Loucy (cell line): ENCODE data around the gene CHMP4A.
A peak's percentile ranks its signal among the peaks of the same experiment; 100 is the strongest.

Source experiments
- H2AFZ ChIP-seq: fragments of 200-600 bp; sonication (generic); 2 replicates; pipeline ENCODE4 v1.6.0; 2016; ENCODE audit warnings: antibody characterized with exemption, mild to moderate bottlenecking, low read length, moderate library complexity
- H3F3A ChIP-seq: fragments of 200-600 bp; 2 replicates; pipeline ENCODE4 v1.6.0; 2016; ENCODE audit warnings: antibody characterized with exemption, low read depth, mild to moderate bottlenecking
- H3K27me3 ChIP-seq: fragments of 200-600 bp; sonication (generic); 2 replicates; pipeline ENCODE4 v1.6.1; 2014; ENCODE audit warnings: low read length, mild to moderate bottlenecking; ENCODE audit not compliant: insufficient read depth, poor library complexity, severe bottlenecking
- H3K36me3 ChIP-seq: fragments of 200-600 bp; sonication (generic); 2 replicates; pipeline ENCODE4 v1.6.1; 2016; ENCODE audit warnings: low read length; ENCODE audit not compliant: insufficient read depth
- H3K4me1 ChIP-seq: fragments of 200-600 bp; sonication (generic); 2 replicates; pipeline ENCODE4 v1.5.1; 2014; ENCODE audit warnings: low read length, mild to moderate bottlenecking; ENCODE audit not compliant: insufficient read depth, poor library complexity, severe bottlenecking
- H3K4me2 ChIP-seq: fragments of 200-600 bp; sonication (generic); 2 replicates; pipeline ENCODE4 v1.6.0; 2014; ENCODE audit warnings: antibody characterized with exemption, low read length, low read depth, mild to moderate bottlenecking; ENCODE audit not compliant: poor library complexity, severe bottlenecking
- H3K4me3 ChIP-seq: fragments of 200-600 bp; sonication (generic); 2 replicates; pipeline ENCODE4 v1.5.1; 2014; ENCODE audit warnings: low read length, mild to moderate bottlenecking, mixed read lengths; ENCODE audit not compliant: poor library complexity, severe bottlenecking
- H3K79me2 ChIP-seq: fragments of 200-600 bp; sonication (generic); 2 replicates; pipeline ENCODE4 v1.6.1; 2014; ENCODE audit warnings: low read length; ENCODE audit not compliant: insufficient read depth
- H3K9ac ChIP-seq: fragments of 200-600 bp; sonication (generic); 2 replicates; pipeline ENCODE4 v1.6.0; 2014; ENCODE audit warnings: mild to moderate bottlenecking, low read depth, low read length, moderate library complexity; ENCODE audit not compliant: poor library complexity, severe bottlenecking
- H3K9me2 ChIP-seq: fragments of 200-600 bp; sonication (generic); replicated peaks from 2 replicates; pipeline ENCODE4 v1.6.1; 2016; ENCODE audit warnings: low read depth, low read length, mixed read lengths
- H3K9me3 ChIP-seq: fragments of 200-600 bp; sonication (generic); 2 replicates; pipeline ENCODE4 v1.6.1; 2014; ENCODE audit warnings: mild to moderate bottlenecking, antibody characterized with exemption, low read length, low read depth; ENCODE audit not compliant: insufficient read depth
- H4K20me1 ChIP-seq: fragments of 200-600 bp; sonication (generic); 2 replicates; pipeline ENCODE4 v1.6.0; 2014; ENCODE audit warnings: antibody characterized with exemption, low read length, mild to moderate bottlenecking; ENCODE audit not compliant: insufficient read depth, poor library complexity, severe bottlenecking
- EZH2phosphoT487 ChIP-seq: fragments of 200-600 bp; IDR thresholded peaks from 2 replicates; pipeline ENCODE4 v1.6.1; 2018; ENCODE audit warnings: antibody characterized with exemption, mild to moderate bottlenecking, moderate library complexity, borderline replicate concordance
- TF ChIP-seq, protein P1 (sequence below): fragments of 200-600 bp; sonication (generic); conservative IDR thresholded peaks from 2 replicates; pipeline ENCODE4 v1.5.1; 2014; ENCODE audit warnings: mild to moderate bottlenecking, antibody characterized with exemption, low read length

CHMP4A gene

DNA sequence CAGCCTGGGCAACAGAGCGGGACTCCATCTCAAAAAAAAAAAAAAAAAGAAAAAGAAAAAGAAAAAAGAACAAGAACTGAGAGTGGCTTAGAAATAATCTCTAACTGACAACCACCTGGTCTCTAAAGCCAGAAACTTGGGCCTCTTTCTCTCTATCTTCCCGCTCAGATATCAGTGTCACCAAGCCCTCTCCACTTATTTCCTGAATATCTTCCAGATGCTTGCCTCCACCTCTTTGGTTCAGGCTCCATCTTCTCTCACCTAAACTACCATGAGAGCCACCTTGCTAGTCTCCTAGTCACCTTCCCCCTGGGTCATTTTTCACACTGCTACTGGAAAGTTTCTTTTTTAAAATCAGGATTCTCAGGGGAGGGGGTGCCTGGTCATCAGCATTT, 16.2 kb downstream of the CHMP4A start:
- Histone ChIP-seq H3K27me3 (no peaks in the 10 kb centered on the region), H3K4me3 (peak overlapping the region; percentile 53), H3K79me2 (peaks cover 42% of the 10 kb centered on the region), H3K9me2 (no peaks in the 10 kb centered on the region), H3K9me3 (no peaks in the 10 kb centered on the region; the same call in 1 of the 2 replicates), H4K20me1 (no peaks in the 10 kb centered on the region), H3K4me2 (peak overlapping the region; percentile 99), H3K9ac (peak overlapping the region; percentile 92), H3K36me3 (no peaks in the 10 kb centered on the region), H3K4me1 (peaks cover 24% of the 10 kb centered on the region), H3F3A (no peaks in the 10 kb centered on the region), H2AFZ (no peak overlapping the region)
- no peak for TF ChIP-seq EZH2phosphoT487
- TF ChIP-seq, protein P1, sequence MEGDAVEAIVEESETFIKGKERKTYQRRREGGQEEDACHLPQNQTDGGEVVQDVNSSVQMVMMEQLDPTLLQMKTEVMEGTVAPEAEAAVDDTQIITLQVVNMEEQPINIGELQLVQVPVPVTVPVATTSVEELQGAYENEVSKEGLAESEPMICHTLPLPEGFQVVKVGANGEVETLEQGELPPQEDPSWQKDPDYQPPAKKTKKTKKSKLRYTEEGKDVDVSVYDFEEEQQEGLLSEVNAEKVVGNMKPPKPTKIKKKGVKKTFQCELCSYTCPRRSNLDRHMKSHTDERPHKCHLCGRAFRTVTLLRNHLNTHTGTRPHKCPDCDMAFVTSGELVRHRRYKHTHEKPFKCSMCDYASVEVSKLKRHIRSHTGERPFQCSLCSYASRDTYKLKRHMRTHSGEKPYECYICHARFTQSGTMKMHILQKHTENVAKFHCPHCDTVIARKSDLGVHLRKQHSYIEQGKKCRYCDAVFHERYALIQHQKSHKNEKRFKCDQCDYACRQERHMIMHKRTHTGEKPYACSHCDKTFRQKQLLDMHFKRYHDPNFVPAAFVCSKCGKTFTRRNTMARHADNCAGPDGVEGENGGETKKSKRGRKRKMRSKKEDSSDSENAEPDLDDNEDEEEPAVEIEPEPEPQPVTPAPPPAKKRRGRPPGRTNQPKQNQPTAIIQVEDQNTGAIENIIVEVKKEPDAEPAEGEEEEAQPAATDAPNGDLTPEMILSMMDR: no peak

DNA sequence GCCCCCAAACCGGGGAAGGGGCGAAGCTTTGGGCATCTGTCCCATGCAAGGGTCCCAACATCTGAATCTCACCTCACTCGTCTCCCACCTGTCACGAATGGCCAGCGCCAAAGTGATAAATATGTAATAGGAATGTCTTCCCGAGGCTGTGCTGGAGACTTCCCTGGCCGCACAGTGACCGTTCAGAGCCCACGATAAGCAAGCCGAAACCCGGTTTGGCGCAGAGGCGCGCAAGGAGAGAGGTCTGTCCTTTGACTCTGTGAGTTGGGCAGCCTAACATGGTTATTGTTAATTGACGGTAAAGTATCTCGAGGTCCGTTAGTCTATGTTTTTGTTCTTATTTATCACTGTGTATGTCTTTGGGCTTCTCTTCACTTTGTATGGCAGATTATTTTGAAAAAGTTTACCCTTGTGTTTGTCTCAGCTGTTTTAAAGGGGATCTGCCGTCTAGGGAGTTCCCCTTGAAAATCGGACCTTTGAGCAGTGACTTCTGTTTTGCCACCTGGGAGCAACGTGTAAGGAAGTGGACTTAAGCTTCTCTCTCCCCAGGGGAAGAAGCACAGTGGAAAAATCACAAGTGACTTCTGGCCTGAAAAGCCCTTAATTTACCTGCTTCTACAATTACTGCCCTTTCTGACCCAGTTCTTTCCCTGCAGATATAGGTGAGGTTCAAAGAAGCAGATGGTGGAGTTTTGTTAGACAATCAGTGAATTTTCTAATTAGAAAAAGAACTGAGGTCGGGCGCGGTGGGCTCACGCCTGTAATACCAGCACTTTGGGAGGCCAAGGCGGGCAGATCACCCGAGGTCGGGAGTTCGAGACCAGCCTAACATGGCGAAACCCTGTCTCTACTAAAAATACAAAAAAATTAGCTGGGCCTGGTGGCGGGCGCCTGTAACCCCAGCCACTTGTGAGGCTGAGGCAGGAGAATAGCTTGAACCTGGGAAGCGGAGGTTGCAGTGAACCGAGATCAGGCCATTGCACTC, 16.9 kb downstream of the CHMP4A start:
- peak overlapping the region; percentile 92 for H3K9ac ChIP-seq
- no peaks in the 10 kb centered on the region; the same call in 1 of the 2 replicates for H3K9me3 ChIP-seq
- TF ChIP-seq EZH2phosphoT487: no peak
- TF ChIP-seq, protein P1: no peak
- peak overlapping the region; percentile 99 for H3K4me2 ChIP-seq
- H3K36me3 ChIP-seq: no peaks in the 10 kb centered on the region
- peak overlapping the region; percentile 92 for H3K4me3 ChIP-seq
- peak overlapping the region; percentile 96 for H2AFZ ChIP-seq
- H3K4me1 ChIP-seq: peaks cover 24% of the 10 kb centered on the region
- peaks cover 44% of the 10 kb centered on the region for H3K79me2 ChIP-seq
- H4K20me1 ChIP-seq: no peaks in the 10 kb centered on the region
- no peaks in the 10 kb centered on the region for H3K27me3 ChIP-seq
- no peaks in the 10 kb centered on the region for H3K9me2 ChIP-seq
- H3F3A ChIP-seq: no peaks in the 10 kb centered on the region

GRCh38 chr14:24195186-24196070, 17.9 kb downstream of the CHMP4A start, which contains the start of gene TM9SF1:
Gene TM9SF1, minus strand, starts transcription at chr14:24195441. Its CDS starts 422 bp downstream, at chr14:24195019.
- Histone ChIP-seq H3K79me2 (peaks cover 48% of the 10 kb centered on the region), H2AFZ (peak within 1 kb of the TSS; percentile 96), H3K4me3 (peak within 1 kb of the TSS; percentile 92), H3K27me3 (no peaks in the 10 kb centered on the region), H3K36me3 (no peaks in the 10 kb centered on the region), H3K9me3 (no peaks in the 10 kb centered on the region), H3K4me1 (peaks cover 24% of the 10 kb centered on the region), H4K20me1 (no peaks in the 10 kb centered on the region), H3F3A (no peaks in the 10 kb centered on the region), H3K9ac (peak within 1 kb of the TSS; percentile 92), H3K4me2 (peak within 1 kb of the TSS; percentile 99), H3K9me2 (no peaks in the 10 kb centered on the region)
- TF ChIP-seq, protein P1: no peak
- no peak for TF ChIP-seq EZH2phosphoT487
